Neural cell (in vitro differentiated cells): Measurements from ENCODE around the gene UROC1.

Source experiments
- EP300 ChIP-seq: fragments of 450-650 bp; conservative IDR thresholded peaks from 2 replicates; pipeline ENCODE4 v1.6.1; 2014; ENCODE audit warnings: antibody characterized with exemption, mild to moderate bottlenecking, moderate library complexity; ENCODE audit not compliant: poor library complexity, severe bottlenecking
- EZH2 ChIP-seq: fragments of 200-600, 300-800 bp; shearing (Covaris generic), sonication (generic); IDR thresholded peaks from 2 replicates; pipeline ENCODE4 v1.6.1; 2014; ENCODE audit warnings: antibody characterized with exemption, low read length, borderline replicate concordance, mild to moderate bottlenecking; ENCODE audit not compliant: insufficient read depth, poor library complexity, severe bottlenecking
- MXI1 ChIP-seq: fragments of 450-650 bp; conservative IDR thresholded peaks from 2 replicates; pipeline ENCODE4 v1.6.1; 2014; ENCODE audit warnings: antibody characterized with exemption, mild to moderate bottlenecking; ENCODE audit not compliant: poor library complexity, severe bottlenecking
- POLR2AphosphoS5 ChIP-seq: IDR thresholded peaks from 2 replicates; pipeline ENCODE4 v1.6.1; 2012
- RAD21 ChIP-seq: fragments of 450-650 bp; conservative IDR thresholded peaks from 2 replicates; pipeline ENCODE4 v1.6.1; 2014; ENCODE audit warnings: antibody characterized with exemption, mild to moderate bottlenecking, moderate library complexity
- SMC3 ChIP-seq: fragments of 450-650 bp; conservative IDR thresholded peaks from 2 replicates; pipeline ENCODE4 v1.6.1; 2014; ENCODE audit warnings: antibody characterized with exemption, mild to moderate bottlenecking, moderate library complexity; ENCODE audit not compliant: poor library complexity
- TAF1 ChIP-seq: IDR thresholded peaks from 2 replicates; pipeline ENCODE4 v1.6.1; 2012; ENCODE audit warnings: low read depth
- TF ChIP-seq, protein P1 (sequence below): fragments of 450-650 bp; IDR thresholded peaks from 2 replicates; pipeline ENCODE4 v1.5.1; 2014; ENCODE audit warnings: antibody characterized with exemption, mild to moderate bottlenecking, moderate library complexity; ENCODE audit not compliant: poor library complexity, severe bottlenecking
- TF ChIP-seq, protein P2 (sequence below): IDR thresholded peaks from 2 replicates; pipeline ENCODE4 v1.6.1; 2012; ENCODE audit warnings: borderline replicate concordance

DNA sequence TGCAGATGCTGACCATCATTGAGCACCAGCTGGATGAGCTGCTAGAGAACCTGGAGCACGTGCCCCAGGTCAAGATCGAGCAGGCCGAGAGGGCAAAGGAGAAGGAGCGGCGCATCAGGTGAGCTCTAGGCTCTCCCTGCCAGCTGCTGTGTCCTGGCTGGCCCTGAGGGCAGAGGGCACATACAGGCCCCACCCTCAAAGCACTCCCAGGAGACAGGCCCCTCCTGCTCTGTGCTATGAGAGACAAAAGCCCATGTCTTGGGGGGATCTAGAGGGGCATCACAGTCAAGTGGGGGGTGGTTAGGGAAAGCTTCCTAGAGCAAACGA is 83.3 kb downstream of the UROC1 start:
- TF ChIP-seq, protein P1, sequence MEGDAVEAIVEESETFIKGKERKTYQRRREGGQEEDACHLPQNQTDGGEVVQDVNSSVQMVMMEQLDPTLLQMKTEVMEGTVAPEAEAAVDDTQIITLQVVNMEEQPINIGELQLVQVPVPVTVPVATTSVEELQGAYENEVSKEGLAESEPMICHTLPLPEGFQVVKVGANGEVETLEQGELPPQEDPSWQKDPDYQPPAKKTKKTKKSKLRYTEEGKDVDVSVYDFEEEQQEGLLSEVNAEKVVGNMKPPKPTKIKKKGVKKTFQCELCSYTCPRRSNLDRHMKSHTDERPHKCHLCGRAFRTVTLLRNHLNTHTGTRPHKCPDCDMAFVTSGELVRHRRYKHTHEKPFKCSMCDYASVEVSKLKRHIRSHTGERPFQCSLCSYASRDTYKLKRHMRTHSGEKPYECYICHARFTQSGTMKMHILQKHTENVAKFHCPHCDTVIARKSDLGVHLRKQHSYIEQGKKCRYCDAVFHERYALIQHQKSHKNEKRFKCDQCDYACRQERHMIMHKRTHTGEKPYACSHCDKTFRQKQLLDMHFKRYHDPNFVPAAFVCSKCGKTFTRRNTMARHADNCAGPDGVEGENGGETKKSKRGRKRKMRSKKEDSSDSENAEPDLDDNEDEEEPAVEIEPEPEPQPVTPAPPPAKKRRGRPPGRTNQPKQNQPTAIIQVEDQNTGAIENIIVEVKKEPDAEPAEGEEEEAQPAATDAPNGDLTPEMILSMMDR: no peak
- TF ChIP-seq EZH2: no peak
- no peak for TF ChIP-seq RAD21
- TF ChIP-seq SMC3: no peak
- TF ChIP-seq POLR2AphosphoS5: no peak
- TF ChIP-seq EP300: no peak
- TF ChIP-seq, protein P2, sequence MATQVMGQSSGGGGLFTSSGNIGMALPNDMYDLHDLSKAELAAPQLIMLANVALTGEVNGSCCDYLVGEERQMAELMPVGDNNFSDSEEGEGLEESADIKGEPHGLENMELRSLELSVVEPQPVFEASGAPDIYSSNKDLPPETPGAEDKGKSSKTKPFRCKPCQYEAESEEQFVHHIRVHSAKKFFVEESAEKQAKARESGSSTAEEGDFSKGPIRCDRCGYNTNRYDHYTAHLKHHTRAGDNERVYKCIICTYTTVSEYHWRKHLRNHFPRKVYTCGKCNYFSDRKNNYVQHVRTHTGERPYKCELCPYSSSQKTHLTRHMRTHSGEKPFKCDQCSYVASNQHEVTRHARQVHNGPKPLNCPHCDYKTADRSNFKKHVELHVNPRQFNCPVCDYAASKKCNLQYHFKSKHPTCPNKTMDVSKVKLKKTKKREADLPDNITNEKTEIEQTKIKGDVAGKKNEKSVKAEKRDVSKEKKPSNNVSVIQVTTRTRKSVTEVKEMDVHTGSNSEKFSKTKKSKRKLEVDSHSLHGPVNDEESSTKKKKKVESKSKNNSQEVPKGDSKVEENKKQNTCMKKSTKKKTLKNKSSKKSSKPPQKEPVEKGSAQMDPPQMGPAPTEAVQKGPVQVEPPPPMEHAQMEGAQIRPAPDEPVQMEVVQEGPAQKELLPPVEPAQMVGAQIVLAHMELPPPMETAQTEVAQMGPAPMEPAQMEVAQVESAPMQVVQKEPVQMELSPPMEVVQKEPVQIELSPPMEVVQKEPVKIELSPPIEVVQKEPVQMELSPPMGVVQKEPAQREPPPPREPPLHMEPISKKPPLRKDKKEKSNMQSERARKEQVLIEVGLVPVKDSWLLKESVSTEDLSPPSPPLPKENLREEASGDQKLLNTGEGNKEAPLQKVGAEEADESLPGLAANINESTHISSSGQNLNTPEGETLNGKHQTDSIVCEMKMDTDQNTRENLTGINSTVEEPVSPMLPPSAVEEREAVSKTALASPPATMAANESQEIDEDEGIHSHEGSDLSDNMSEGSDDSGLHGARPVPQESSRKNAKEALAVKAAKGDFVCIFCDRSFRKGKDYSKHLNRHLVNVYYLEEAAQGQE: no peak
- TF ChIP-seq TAF1: no peak
- TF ChIP-seq MXI1: no peak
